C4-2B (cell line): ENCODE measurements around the gene SIKE1.

Experiments used
- H3K27ac ChIP-seq: fragments of 450-650 bp; 2 replicates; pipeline ENCODE4 v1.5.1; 2017
- ZFX ChIP-seq: fragments of 450-650 bp; IDR thresholded peaks from 2 replicates; pipeline ENCODE4 v1.6.1; 2017
- TF ChIP-seq, protein P1 (sequence below): fragments of 450-650 bp; conservative IDR thresholded peaks from 2 replicates; pipeline ENCODE4 v1.5.1; 2017; ENCODE audit warnings: mild to moderate bottlenecking

SIKE1 gene

GRCh38 chr1:114758256-114758832 lies 22.1 kb downstream of the SIKE1 start:
- H3K27ac ChIP-seq: peak overlapping the region; percentile 95
- TF ChIP-seq ZFX: no peak
- TF ChIP-seq, protein P1, sequence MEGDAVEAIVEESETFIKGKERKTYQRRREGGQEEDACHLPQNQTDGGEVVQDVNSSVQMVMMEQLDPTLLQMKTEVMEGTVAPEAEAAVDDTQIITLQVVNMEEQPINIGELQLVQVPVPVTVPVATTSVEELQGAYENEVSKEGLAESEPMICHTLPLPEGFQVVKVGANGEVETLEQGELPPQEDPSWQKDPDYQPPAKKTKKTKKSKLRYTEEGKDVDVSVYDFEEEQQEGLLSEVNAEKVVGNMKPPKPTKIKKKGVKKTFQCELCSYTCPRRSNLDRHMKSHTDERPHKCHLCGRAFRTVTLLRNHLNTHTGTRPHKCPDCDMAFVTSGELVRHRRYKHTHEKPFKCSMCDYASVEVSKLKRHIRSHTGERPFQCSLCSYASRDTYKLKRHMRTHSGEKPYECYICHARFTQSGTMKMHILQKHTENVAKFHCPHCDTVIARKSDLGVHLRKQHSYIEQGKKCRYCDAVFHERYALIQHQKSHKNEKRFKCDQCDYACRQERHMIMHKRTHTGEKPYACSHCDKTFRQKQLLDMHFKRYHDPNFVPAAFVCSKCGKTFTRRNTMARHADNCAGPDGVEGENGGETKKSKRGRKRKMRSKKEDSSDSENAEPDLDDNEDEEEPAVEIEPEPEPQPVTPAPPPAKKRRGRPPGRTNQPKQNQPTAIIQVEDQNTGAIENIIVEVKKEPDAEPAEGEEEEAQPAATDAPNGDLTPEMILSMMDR: peak; percentile 38; the same call in 1 of the 2 replicates

GRCh38 chr1:114757455-114758255 lies 22.8 kb downstream of the SIKE1 start, which contains the start of gene CSDE1:
Gene CSDE1 (minus strand): TSS chr1:114757984. CDS start chr1:114739890, 18,094 bp downstream.
- TF ChIP-seq ZFX: no peak
- TF ChIP-seq, protein P1: peak; percentile 50
- H3K27ac ChIP-seq: peak within 1 kb of the TSS; percentile 95

DNA sequence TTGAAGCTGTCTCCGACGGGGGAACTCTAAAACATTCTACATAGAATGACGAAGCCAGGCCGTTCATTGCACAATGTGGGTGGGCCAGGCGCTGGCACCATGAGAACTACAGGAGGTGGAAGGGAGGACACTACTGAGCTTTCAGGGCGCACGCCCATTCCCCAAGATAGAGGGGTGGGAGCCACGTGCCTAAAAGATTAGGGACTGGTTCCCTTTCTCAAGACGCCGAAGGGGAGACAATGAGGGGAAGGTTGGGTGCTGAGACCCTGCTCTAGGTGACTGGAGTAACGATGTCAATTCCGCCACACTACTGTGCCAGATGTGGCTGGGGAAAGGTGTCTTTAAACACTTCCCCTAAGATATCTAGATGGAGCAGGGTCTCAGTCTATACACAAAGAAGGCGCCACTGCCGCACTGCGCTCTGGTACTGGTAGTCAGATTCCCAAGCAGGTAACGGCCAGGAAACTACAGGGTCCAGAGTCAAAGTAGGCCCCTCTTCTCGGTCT lies 23.5 kb downstream of the SIKE1 start:
- no peak for TF ChIP-seq ZFX
- TF ChIP-seq, protein P1: no peak
- peak overlapping the region; percentile 95 for H3K27ac ChIP-seq

DNA sequence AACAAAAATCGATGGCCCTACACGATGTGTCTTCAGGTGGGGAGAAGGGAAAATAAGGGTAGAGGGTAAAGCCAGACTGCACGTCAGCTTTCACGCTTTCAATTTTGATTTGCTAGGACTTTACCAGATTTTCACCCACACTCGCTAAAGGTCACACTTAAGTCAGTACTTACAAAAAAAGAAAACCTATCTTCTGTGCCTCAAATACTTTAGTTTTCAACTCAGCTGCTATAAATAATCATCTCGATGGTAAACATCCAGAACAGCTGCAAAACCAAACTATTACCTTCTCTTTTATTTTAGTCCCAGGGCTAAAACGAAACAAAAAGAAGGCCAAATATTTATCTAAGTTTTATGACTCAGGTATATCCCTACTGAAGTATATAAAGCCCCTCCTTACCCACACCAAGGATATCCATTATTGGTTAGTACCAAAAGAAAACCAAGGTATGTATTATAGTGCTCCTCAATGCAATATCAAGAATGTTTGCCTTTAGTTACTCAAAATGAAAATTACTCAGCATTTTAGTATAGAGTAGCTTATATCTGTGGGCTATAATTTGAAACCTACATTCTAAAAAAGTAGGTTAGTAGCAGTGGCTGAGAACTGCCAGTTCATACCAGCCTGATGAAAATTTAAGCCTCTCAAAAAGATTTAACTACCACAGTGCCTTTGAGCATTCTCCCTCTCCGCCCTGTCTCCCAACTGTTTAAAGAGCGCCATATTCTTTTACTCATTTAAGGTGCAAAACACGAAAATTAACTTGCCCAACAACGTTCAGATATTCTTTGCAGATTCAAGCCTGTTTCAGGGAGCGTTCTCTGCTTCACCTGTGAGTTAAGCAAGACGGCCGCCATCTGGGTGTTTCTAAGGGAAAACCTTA lies 24.2 kb downstream of the SIKE1 start:
- no peak for TF ChIP-seq ZFX
- TF ChIP-seq, protein P1: no peak
- H3K27ac ChIP-seq: peak overlapping the region; percentile 95

GRCh38 chr1:114755006-114755931 lies 25.2 kb downstream of the SIKE1 start:
- no peak for TF ChIP-seq ZFX
- TF ChIP-seq, protein P1: no peak
- no peak overlapping the region for H3K27ac ChIP-seq

- peak overlapping the region; percentile 51 for H3K27ac ChIP-seq
Observed at GRCh38 chr1:114753702-114754101, 26.8 kb downstream of the SIKE1 start.
